ENCODE measurements around the gene PPP1R9A. TPM values are rescaled to one million over a fixed set of nuclear protein-coding genes. Genes with fewer than 3 reads are reported as not detected.

PPP1R9A gene
- total and polyA plus RNA-seq, 8 donors: 4.7 to 32.4 (median 16.8) TPM

- Histone ChIP-seq H3K4me3 (no peak overlapping the region), H3K27me3 (no peaks in the 10 kb centered on the region), H3K27ac (no peak overlapping the region), H3K4me1 (no peaks in the 10 kb centered on the region), H3K9me3 (no peaks in the 10 kb centered on the region), H3K36me3 (no peaks in the 10 kb centered on the region)
- FAIRE-seq (no peak), DNase-seq (no peak), ATAC-seq (no peak)
- TF ChIP-seq CTCF (IDR thresholded peaks at IDR 0.05): no peak
- 69 to 80% methylated on average over 2 of the region's 2 CpGs for WGBS, 2 donors
- intact Hi-C loops (cut with DNase I): no loop called here
These were observed 415.5 kb downstream of the PPP1R9A start for GRCh38 chr7:95322854-95323253.

- no peaks in the 10 kb centered on the region for H3K4me1 ChIP-seq
- no peak overlapping the region for H3K27ac ChIP-seq
- no peaks in the 10 kb centered on the region for H3K9me3 ChIP-seq
- no peak for FAIRE-seq
- no peak for TF ChIP-seq CTCF (IDR thresholded peaks at IDR 0.05)
- intact Hi-C loops (cut with DNase I): no loop called here
- no peak for ATAC-seq
- H3K4me3 ChIP-seq: no peak overlapping the region
- WGBS, 2 donors: 84 to 87% methylated on average over 9 of the region's 9 CpGs
- DNase-seq: no peak
- H3K27me3 ChIP-seq: no peaks in the 10 kb centered on the region
- no peaks in the 10 kb centered on the region for H3K36me3 ChIP-seq
These were observed 416.2 kb downstream of the PPP1R9A start for GRCh38 chr7:95323410-95324129.

DNA sequence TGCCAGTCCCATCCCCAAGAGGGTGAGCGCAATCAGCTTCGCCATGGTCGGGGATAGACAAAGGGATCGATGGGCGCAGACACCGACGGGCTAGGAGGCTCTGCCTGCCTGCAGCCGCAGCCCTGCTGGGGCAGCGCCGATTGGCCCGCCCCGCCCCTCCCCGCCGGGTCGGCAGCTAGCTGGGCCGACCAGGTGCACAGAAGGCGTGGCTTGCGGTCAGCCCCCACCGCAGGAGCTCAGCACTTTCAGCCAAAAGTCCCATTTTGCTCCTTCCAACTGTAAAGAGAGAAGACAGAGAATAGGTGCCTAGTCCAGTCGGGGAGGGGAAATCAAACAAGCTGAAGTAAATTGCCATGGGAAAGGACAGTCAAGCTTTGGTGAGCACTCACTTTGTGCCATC lies 417.0 kb downstream of the PPP1R9A start, which contains the start of gene PON1:
Gene PON1 (minus strand): TSS at position 102 of the 400 bp plus-strand sequence. CDS start 57 bp downstream, at position 45.
- peak in 3 of 6 donors; percentile 7 to 56 (median 55) for DNase-seq
- 13 to 30% methylated on average over 19 to 20 of the region's 20 CpGs for WGBS, 2 donors
- no peaks in the 10 kb centered on the region for H3K36me3 ChIP-seq
- H3K9me3 ChIP-seq: no peaks in the 10 kb centered on the region
- H3K4me3 ChIP-seq: no peak within 1 kb of the TSS
- ATAC-seq: peak in 2 of 4 donors; percentile 75 to 81
- H3K27ac ChIP-seq: no peak within 1 kb of the TSS
- no peaks in the 10 kb centered on the region for H3K4me1 ChIP-seq
- TF ChIP-seq CTCF (IDR thresholded peaks at IDR 0.05): no peak
- FAIRE-seq: no peak
- no peaks in the 10 kb centered on the region for H3K27me3 ChIP-seq
- intact Hi-C loops (cut with DNase I): no loop called here

DNA sequence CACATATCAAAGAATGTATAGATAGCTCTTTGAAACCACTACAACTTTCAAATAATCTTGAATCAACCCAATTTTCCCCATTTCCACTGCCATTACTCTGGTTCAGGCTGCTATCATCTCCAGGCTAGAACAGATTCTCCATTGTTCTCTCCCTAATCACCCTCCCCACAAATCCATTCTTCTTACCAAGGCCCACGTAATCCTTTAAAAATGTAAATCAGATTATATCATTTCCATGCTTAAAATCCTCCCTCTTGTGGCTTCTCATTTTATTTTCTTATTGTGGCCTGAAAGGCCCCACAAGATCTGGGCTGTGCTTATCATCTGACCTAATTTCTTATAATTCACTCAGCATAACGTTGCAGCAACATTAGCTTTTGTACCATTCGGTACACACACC lies 420.0 kb downstream of the PPP1R9A start:
- H3K27me3 ChIP-seq: no peaks in the 10 kb centered on the region
- FAIRE-seq (no peak), DNase-seq (no peak), ATAC-seq (no peak)
- 76 to 79% methylated on average over 3 of the region's 3 CpGs for WGBS, 2 donors
- H3K4me1 ChIP-seq: peaks cover 0 to 4% (median 0%) of the 10 kb centered on the region in 3 donors
- H3K27ac ChIP-seq: no peak overlapping the region
- H3K36me3 ChIP-seq: no peaks in the 10 kb centered on the region
- intact Hi-C loops (cut with DNase I): no loop called here
- no peaks in the 10 kb centered on the region for H3K9me3 ChIP-seq
- H3K4me3 ChIP-seq: no peak overlapping the region
- TF ChIP-seq CTCF (IDR thresholded peaks at IDR 0.05): no peak

All from pancreas (tissue), 10 donors.